Vagina (tissue), 2 donors: ENCODE data around the gene PGAP2. TPM values are rescaled to one million over a fixed set of nuclear protein-coding genes. Genes with fewer than 3 reads are reported as not detected.

Experiments used
- DNase-seq, 2 donors: peaks; one replicate each; pipeline ENCODE4 v3.0.0-alpha.2; 2017; ENCODE audit errors: extremely low spot score in 2 of 2
- H3K27ac ChIP-seq: fragments of 200-600 bp; sonication (generic); one replicate; pipeline ENCODE4 v1.5.1; 2019
- H3K27me3 ChIP-seq: fragments of 200-600 bp; sonication (generic); one replicate; pipeline ENCODE4 v1.5.1; 2019
- H3K36me3 ChIP-seq, 2 donors: fragments of 200-600 bp; sonication (generic); one replicate each; pipeline ENCODE4 v1.5.1; 2017 to 2019
- H3K4me1 ChIP-seq: fragments of 200-600 bp; sonication (generic); one replicate; pipeline ENCODE4 v1.5.1; 2019
- H3K4me3 ChIP-seq, 2 donors: fragments of 200-600 bp; sonication (generic); 1 replicate in 1 of 2; 2 replicates in 1 of 2; pipeline ENCODE4 v1.5.1; 2016 to 2019
- H3K9me3 ChIP-seq: fragments of 200-600 bp; sonication (generic); one replicate; pipeline ENCODE4 v1.5.1; 2019
- CTCF ChIP-seq, 3 experiments: fragments of 450-650 bp in 2 of 3; fragments of 200-600 bp in 1 of 3; sonication (generic) in 1 of 3; IDR thresholded peaks; one replicate each; pipeline ENCODE4 v1.5.1; 2017 to 2019; ENCODE audit warnings: antibody characterized with exemption in 3 of 3, mild to moderate bottlenecking in 2 of 3, moderate library complexity in 2 of 3
- POLR2A ChIP-seq, 2 donors: fragments of 450-650 bp; IDR thresholded peaks; one replicate each; pipeline ENCODE4 v1.6.1; 2017; ENCODE audit warnings: antibody characterized with exemption in 2 of 2, mild to moderate bottlenecking in 2 of 2, moderate library complexity in 2 of 2
- POLR2AphosphoS5 ChIP-seq, 2 donors: sonication (generic); formaldehyde crosslinking; IDR thresholded peaks; one replicate each; pipeline ENCODE4 v1.9.0; 2017; ENCODE audit warnings: antibody characterized with exemption in 2 of 2, mild to moderate bottlenecking in 2 of 2, low read depth in 1 of 2; ENCODE audit not compliant: insufficient read depth in 1 of 2
- intact Hi-C: fragments of 100-400 bp; cut with DNase I; formaldehyde crosslinking; loops from one replicate; pipeline ENCODE4 v1.15.1; 2023
- total RNA-seq: library from RNA; depleted of rRNA; stranded (reverse); fragments of >200 nt; gene quantifications from one replicate; pipeline ENCODE4 v1.2.3, GENCODE V29; 2016

The PGAP2 gene
- total RNA-seq, 1 donor from 2014 or later = 19.6 TPM

- no peak overlapping the region for H3K27ac ChIP-seq
- intact Hi-C loops = no loop called here
- no peaks in the 10 kb centered on the region for H3K9me3 ChIP-seq
- no peak overlapping the region for H3K4me3 ChIP-seq
- peaks cover 19% of the 10 kb centered on the region for H3K4me1 ChIP-seq
- no peak for TF ChIP-seq POLR2AphosphoS5 (IDR thresholded peaks at IDR 0.05; ENCODE audit: insufficient read depth in 1 of 2, low read depth in 1 of 2)
- no peak for TF ChIP-seq POLR2A (IDR thresholded peaks at IDR 0.05)
- TF ChIP-seq CTCF (IDR thresholded peaks at IDR 0.05) = no peak
- no peaks in the 10 kb centered on the region for H3K36me3 ChIP-seq
- no peak for DNase-seq
- H3K27me3 ChIP-seq = no peaks in the 10 kb centered on the region
These were observed 35.0 kb downstream of the PGAP2 start for GRCh38 chr11:3843326-3843725.

- no peak for DNase-seq
- H3K27ac ChIP-seq = no peak overlapping the region
- no peak for TF ChIP-seq POLR2AphosphoS5 (IDR thresholded peaks at IDR 0.05; ENCODE audit: insufficient read depth in 1 of 2, low read depth in 1 of 2)
- no peak for TF ChIP-seq CTCF (IDR thresholded peaks at IDR 0.05)
- no peak for TF ChIP-seq POLR2A (IDR thresholded peaks at IDR 0.05)
- H3K4me1 ChIP-seq = peaks cover 4% of the 10 kb centered on the region
- H3K27me3 ChIP-seq = no peaks in the 10 kb centered on the region
- H3K36me3 ChIP-seq = no peaks in the 10 kb centered on the region
- intact Hi-C loops = no loop called here
- H3K9me3 ChIP-seq = no peaks in the 10 kb centered on the region
- no peak overlapping the region for H3K4me3 ChIP-seq
These were observed 36.9 kb downstream of the PGAP2 start for GRCh38 chr11:3845246-3845645.

GRCh38 chr11:3845670-3846069 lies 37.3 kb downstream of the PGAP2 start:
- no peak for DNase-seq
- intact Hi-C loops = no loop called here
- Histone ChIP-seq H3K27ac (no peak overlapping the region), H3K4me1 (peaks cover 4% of the 10 kb centered on the region), H3K9me3 (no peaks in the 10 kb centered on the region), H3K27me3 (no peaks in the 10 kb centered on the region), H3K4me3 (no peak overlapping the region), H3K36me3 (no peaks in the 10 kb centered on the region)
- TF ChIP-seq CTCF (IDR thresholded peaks at IDR 0.05) = no peak
- no peak for TF ChIP-seq POLR2AphosphoS5 (IDR thresholded peaks at IDR 0.05; ENCODE audit: insufficient read depth in 1 of 2, low read depth in 1 of 2)
- TF ChIP-seq POLR2A (IDR thresholded peaks at IDR 0.05) = no peak

- Histone ChIP-seq H3K9me3 (no peaks in the 10 kb centered on the region), H3K27ac (no peak overlapping the region), H3K27me3 (no peaks in the 10 kb centered on the region), H3K36me3 (no peaks in the 10 kb centered on the region), H3K4me3 (no peak overlapping the region), H3K4me1 (peaks cover 14% of the 10 kb centered on the region)
- intact Hi-C loops = loop anchor here (2.0 kb wide), 1 partner anchor 223 kb away; no protein-coding TSS in a partner anchor
- no peak for TF ChIP-seq POLR2AphosphoS5 (IDR thresholded peaks at IDR 0.05; ENCODE audit: insufficient read depth in 1 of 2, low read depth in 1 of 2)
- TF ChIP-seq CTCF (IDR thresholded peaks at IDR 0.05) = peak; percentile 26 to 64 (median 61)
- no peak for DNase-seq
These were observed 41.0 kb downstream of the PGAP2 start for GRCh38 chr11:3849297-3849874.

GRCh38 chr11:3853545-3853842 lies 45.1 kb downstream of the PGAP2 start:
- H3K27me3 ChIP-seq = no peaks in the 10 kb centered on the region
- H3K36me3 ChIP-seq = no peaks in the 10 kb centered on the region
- DNase-seq = no peak
- H3K27ac ChIP-seq = peak overlapping the region; percentile 99
- no peak overlapping the region for H3K4me3 ChIP-seq
- TF ChIP-seq POLR2A (IDR thresholded peaks at IDR 0.05) = no peak
- intact Hi-C loops = loop anchor here (10.0 kb wide), 1 partner anchor 91 kb away; no protein-coding TSS in a partner anchor
- peaks cover 46% of the 10 kb centered on the region for H3K4me1 ChIP-seq
- H3K9me3 ChIP-seq = no peaks in the 10 kb centered on the region
